Uterus (tissue), 4 donors: ENCODE measurements around the gene ZNRF2. TPM values are rescaled to one million over a fixed set of nuclear protein-coding genes. Genes with fewer than 3 reads are reported as not detected.

Experiments
- DNase-seq, 2 donors: peaks; one replicate each; pipeline ENCODE4 v3.0.0-alpha.2; 2019 to 2020
- H3K27ac ChIP-seq, 2 donors: fragments of 200-600 bp; sonication (generic); 1 replicate in 1 of 2; 2 replicates in 1 of 2; pipeline ENCODE4 v1.5.1; 2016 to 2018
- H3K27me3 ChIP-seq, 2 donors: fragments of 200-600 bp; sonication (generic); one replicate each; pipeline ENCODE4 v1.5.1; 2018 to 2019; ENCODE audit warnings: control low read depth in 1 of 2
- H3K36me3 ChIP-seq, 2 donors: fragments of 200-600 bp; sonication (generic); one replicate each; pipeline ENCODE4 v1.5.1; 2019; ENCODE audit warnings: control low read depth in 1 of 2
- H3K4me1 ChIP-seq, 2 donors: fragments of 200-600 bp; sonication (generic); one replicate each; pipeline ENCODE4 v1.5.1; 2018 to 2019; ENCODE audit warnings: control low read depth in 1 of 2
- H3K4me3 ChIP-seq, 2 donors: fragments of 200-600 bp; sonication (generic); 1 replicate in 1 of 2; 2 replicates in 1 of 2; pipeline ENCODE4 v1.5.1; 2018 to 2019; ENCODE audit warnings: mild to moderate bottlenecking in 1 of 2
- H3K9me3 ChIP-seq, 2 donors: fragments of 200-600 bp; sonication (generic); one replicate each; pipeline ENCODE4 v1.5.1; 2019; ENCODE audit warnings: control low read depth in 1 of 2
- POLR2A ChIP-seq, 2 donors: fragments of 450-650 bp; IDR thresholded peaks; one replicate each; pipeline ENCODE4 v1.6.1; 2016; ENCODE audit warnings: antibody characterized with exemption in 2 of 2, mild to moderate bottlenecking in 1 of 2, moderate library complexity in 1 of 2
- intact Hi-C: fragments of 100-400 bp; cut with DNase I; formaldehyde crosslinking; loops from one replicate; pipeline ENCODE4 v1.15.1; 2023; ENCODE audit warnings: low total_unique reads
- total RNA-seq, 4 donors: library from RNA; depleted of rRNA in 3 of 4; stranded (reverse); fragments of >200 nt in 3 of 4; gene quantifications; one replicate each; pipeline versions ENCODE4 v1.1.0 to v1.2.4, GENCODE V29; 2014 to 2023
- TF ChIP-seq, protein P1 (sequence below), 4 experiments: fragments of 200-600 bp in 2 of 4; fragments of 450-650 bp in 2 of 4; sonication (generic) in 2 of 4; IDR thresholded peaks; one replicate each; pipeline ENCODE4 v1.5.1; 2016 to 2019; ENCODE audit warnings: antibody characterized with exemption in 4 of 4, mild to moderate bottlenecking in 2 of 4, moderate library complexity in 1 of 4
- donor health status: DM: yes; HTN: yes; CAD: no.

ZNRF2 gene
- total RNA-seq, 4 donors from 2014 or later, result 22.0 to 40.6 (median 27.3) TPM

DNA sequence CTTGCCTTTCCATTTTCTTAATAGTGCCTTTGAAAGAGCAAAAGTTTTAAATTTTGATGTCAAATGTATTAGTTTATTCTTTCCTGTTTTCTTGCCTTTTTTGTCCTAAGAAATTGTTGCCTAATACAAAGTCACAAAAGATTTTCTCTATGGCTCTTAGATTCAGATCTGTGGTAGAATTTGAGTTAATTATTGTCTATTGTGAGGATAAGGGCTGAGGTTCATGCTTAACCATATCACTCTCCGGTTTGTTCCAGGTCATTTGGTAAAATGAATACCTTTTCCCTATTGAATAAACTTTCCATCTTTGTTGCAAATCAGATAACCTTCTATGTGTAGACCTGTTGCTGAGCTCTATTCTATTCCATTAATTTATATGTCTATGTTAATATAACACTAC is 98.2 kb downstream of the ZNRF2 start:
- intact Hi-C loops, result no loop called here

GRCh38 chr7:30389791-30390190 is 105.4 kb downstream of the ZNRF2 start:
- TF ChIP-seq, protein P1, sequence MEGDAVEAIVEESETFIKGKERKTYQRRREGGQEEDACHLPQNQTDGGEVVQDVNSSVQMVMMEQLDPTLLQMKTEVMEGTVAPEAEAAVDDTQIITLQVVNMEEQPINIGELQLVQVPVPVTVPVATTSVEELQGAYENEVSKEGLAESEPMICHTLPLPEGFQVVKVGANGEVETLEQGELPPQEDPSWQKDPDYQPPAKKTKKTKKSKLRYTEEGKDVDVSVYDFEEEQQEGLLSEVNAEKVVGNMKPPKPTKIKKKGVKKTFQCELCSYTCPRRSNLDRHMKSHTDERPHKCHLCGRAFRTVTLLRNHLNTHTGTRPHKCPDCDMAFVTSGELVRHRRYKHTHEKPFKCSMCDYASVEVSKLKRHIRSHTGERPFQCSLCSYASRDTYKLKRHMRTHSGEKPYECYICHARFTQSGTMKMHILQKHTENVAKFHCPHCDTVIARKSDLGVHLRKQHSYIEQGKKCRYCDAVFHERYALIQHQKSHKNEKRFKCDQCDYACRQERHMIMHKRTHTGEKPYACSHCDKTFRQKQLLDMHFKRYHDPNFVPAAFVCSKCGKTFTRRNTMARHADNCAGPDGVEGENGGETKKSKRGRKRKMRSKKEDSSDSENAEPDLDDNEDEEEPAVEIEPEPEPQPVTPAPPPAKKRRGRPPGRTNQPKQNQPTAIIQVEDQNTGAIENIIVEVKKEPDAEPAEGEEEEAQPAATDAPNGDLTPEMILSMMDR (IDR thresholded peaks at IDR 0.05), result no peak
- TF ChIP-seq POLR2A (IDR thresholded peaks at IDR 0.05), result no peak
- intact Hi-C loops, result no loop called here
- no peak overlapping the region for H3K27ac ChIP-seq
- H3K4me1 ChIP-seq, result no peaks in the 10 kb centered on the region
- DNase-seq, result no peak
- no peaks in the 10 kb centered on the region for H3K36me3 ChIP-seq
- H3K4me3 ChIP-seq, result no peak overlapping the region
- no peaks in the 10 kb centered on the region for H3K27me3 ChIP-seq
- H3K9me3 ChIP-seq, result no peaks in the 10 kb centered on the region

More for the DNA sequence above, 98.2 kb downstream of the ZNRF2 start:
- no peak for DNase-seq
- H3K27me3 ChIP-seq, result no peaks in the 10 kb centered on the region
- H3K27ac ChIP-seq, result no peak overlapping the region
- no peak overlapping the region for H3K4me3 ChIP-seq
- H3K36me3 ChIP-seq, result no peaks in the 10 kb centered on the region
- H3K4me1 ChIP-seq, result no peaks in the 10 kb centered on the region
- peaks cover 0 to 4% of the 10 kb centered on the region in 2 donors for H3K9me3 ChIP-seq
- TF ChIP-seq, protein P1 (IDR thresholded peaks at IDR 0.05), result no peak
- TF ChIP-seq POLR2A (IDR thresholded peaks at IDR 0.05), result no peak

- no peaks in the 10 kb centered on the region for H3K9me3 ChIP-seq
- intact Hi-C loops, result no loop called here
- H3K27me3 ChIP-seq, result no peaks in the 10 kb centered on the region
- no peak for DNase-seq
- TF ChIP-seq, protein P1 (IDR thresholded peaks at IDR 0.05), result no peak
- no peak for TF ChIP-seq POLR2A (IDR thresholded peaks at IDR 0.05)
- H3K4me3 ChIP-seq, result no peak overlapping the region
- no peak overlapping the region for H3K27ac ChIP-seq
- H3K36me3 ChIP-seq, result no peaks in the 10 kb centered on the region
- H3K4me1 ChIP-seq, result no peaks in the 10 kb centered on the region
These were observed 106.6 kb downstream of the ZNRF2 start for GRCh38 chr7:30390736-30391636.

DNA sequence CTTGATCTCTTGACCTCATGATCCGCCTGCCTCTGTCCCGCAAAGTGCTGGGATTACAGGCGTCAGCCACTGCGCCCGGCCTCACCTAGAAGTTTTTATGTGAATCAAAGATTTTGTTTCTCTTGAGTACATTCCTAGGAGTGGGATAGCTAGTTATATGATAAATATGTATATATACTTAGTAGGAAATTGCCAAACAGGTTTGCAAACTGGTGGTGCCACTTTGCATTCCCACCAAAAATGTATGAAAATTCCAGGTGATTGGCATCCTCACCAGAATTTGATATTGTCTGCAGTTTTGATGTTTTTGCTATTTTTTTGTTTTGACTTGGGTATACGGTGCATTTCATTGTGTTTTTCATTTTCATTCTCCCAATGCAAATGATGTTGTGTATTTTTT is 107.4 kb downstream of the ZNRF2 start:
- intact Hi-C loops, result no loop called here
- no peak overlapping the region for H3K4me3 ChIP-seq
- H3K4me1 ChIP-seq, result no peaks in the 10 kb centered on the region
- H3K27ac ChIP-seq, result no peak overlapping the region
- TF ChIP-seq, protein P1 (IDR thresholded peaks at IDR 0.05), result no peak
- TF ChIP-seq POLR2A (IDR thresholded peaks at IDR 0.05), result no peak
- H3K9me3 ChIP-seq, result no peaks in the 10 kb centered on the region
- DNase-seq, result no peak
- no peaks in the 10 kb centered on the region for H3K27me3 ChIP-seq
- H3K36me3 ChIP-seq, result no peaks in the 10 kb centered on the region

GRCh38 chr7:30395676-30396075 is 111.3 kb downstream of the ZNRF2 start:
- no peak overlapping the region for H3K4me3 ChIP-seq
- H3K36me3 ChIP-seq, result no peaks in the 10 kb centered on the region
- H3K4me1 ChIP-seq, result no peaks in the 10 kb centered on the region
- no peak for DNase-seq
- no peaks in the 10 kb centered on the region for H3K27me3 ChIP-seq
- TF ChIP-seq, protein P1 (IDR thresholded peaks at IDR 0.05), result no peak
- TF ChIP-seq POLR2A (IDR thresholded peaks at IDR 0.05), result no peak
- H3K27ac ChIP-seq, result no peak overlapping the region
- intact Hi-C loops, result no loop called here
- H3K9me3 ChIP-seq, result no peaks in the 10 kb centered on the region
